ENCODE results near the gene NES.
A peak's percentile ranks its signal among the peaks of the same experiment; 100 is the strongest.

The NES gene

DNA sequence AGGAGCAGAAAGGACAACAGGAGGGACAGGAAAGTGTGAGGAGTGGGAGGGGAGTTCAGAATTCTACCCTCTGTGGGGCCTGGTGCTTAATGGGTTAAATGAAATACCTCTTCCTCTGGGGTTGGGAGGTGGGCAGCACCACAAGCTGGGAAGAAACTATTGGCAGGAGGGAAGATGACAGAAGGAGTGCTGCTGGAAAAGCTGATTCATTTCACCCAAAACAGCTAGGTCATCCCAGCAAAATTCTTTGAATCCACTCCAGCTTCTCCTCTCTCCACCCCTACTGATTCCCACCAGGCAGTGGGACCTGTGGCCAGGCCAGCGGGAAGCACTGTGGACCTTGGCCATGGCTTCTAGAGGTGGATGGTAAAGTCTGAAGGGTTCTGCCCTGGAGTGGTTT is 22.5 kb downstream of the NES start:
- no peaks in the 10 kb centered on the region for H3K9me3 Mint-ChIP-seq
- H3K4me3 Mint-ChIP-seq, result no peak overlapping the region
- no peak overlapping the region for H3K27ac Mint-ChIP-seq
- H3K36me3 Mint-ChIP-seq (ENCODE audit: low read depth), result no peaks in the 10 kb centered on the region
- H3K4me1 Mint-ChIP-seq (ENCODE audit: low read depth), result peaks cover 23% of the 10 kb centered on the region
- H3K27me3 Mint-ChIP-seq, result peaks cover 64% of the 10 kb centered on the region

GRCh38 chr1:156652992-156653355 is 24.2 kb downstream of the NES start:
- peaks cover 14% of the 10 kb centered on the region for H3K4me1 Mint-ChIP-seq (ENCODE audit: low read depth)
- no peak overlapping the region for H3K27ac Mint-ChIP-seq
- H3K27me3 Mint-ChIP-seq, result peaks cover 80% of the 10 kb centered on the region
- H3K4me3 Mint-ChIP-seq, result no peak overlapping the region
- no peaks in the 10 kb centered on the region for H3K36me3 Mint-ChIP-seq (ENCODE audit: low read depth)
- no peaks in the 10 kb centered on the region for H3K9me3 Mint-ChIP-seq

- Mint-ChIP-seq H3K27me3 (peaks cover 82% of the 10 kb centered on the region), H3K4me1 (ENCODE audit: low read depth) (peaks cover 9% of the 10 kb centered on the region), H3K27ac (no peak overlapping the region)
Observed at GRCh38 chr1:156652131-156652991, 24.8 kb downstream of the NES start.

DNA sequence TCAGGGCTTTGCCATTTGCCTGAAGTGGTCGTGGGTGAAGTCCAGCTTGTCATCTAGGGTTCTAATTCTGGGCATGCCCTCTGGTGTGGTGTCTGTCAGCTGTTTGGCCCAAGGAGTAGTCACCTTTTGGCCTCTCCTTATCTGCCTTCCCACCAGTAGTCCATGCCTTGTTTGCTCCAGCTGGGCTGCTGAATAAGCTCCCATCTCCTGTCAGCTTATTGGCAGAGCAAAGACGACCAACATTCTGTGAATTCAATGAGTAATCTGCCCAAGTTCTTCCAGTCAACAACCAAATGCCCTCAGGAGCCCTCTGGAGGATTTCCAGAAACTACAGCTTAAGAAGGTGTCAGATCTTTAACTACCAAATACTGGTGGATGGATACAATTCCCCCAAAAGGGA is 28.3 kb downstream of the NES start:
- Mint-ChIP-seq H3K4me1 (ENCODE audit: low read depth) (no peaks in the 10 kb centered on the region), H3K27ac (no peak overlapping the region), H3K36me3 (ENCODE audit: low read depth) (no peaks in the 10 kb centered on the region), H3K27me3 (peaks cover 80% of the 10 kb centered on the region), H3K4me3 (no peak overlapping the region), H3K9me3 (no peaks in the 10 kb centered on the region)

More at GRCh38 chr1:156652131-156652991, 24.8 kb downstream of the NES start:
- H3K4me3 Mint-ChIP-seq, result no peak overlapping the region
- no peaks in the 10 kb centered on the region for H3K36me3 Mint-ChIP-seq (ENCODE audit: low read depth)
- no peaks in the 10 kb centered on the region for H3K9me3 Mint-ChIP-seq

DNA sequence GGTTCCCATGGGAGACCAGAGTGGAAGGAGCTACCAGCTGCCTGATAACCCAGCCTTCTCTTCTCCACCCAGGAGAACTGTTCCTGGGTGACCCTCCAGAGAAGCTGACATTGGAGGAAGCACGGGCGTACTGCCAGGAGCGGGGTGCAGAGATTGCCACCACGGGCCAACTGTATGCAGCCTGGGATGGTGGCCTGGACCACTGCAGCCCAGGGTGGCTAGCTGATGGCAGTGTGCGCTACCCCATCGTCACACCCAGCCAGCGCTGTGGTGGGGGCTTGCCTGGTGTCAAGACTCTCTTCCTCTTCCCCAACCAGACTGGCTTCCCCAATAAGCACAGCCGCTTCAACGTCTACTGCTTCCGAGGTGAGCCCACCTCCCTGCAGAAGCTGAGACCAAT is 28.7 kb downstream of the NES start:
- no peak overlapping the region for H3K27ac Mint-ChIP-seq
- H3K9me3 Mint-ChIP-seq, result no peaks in the 10 kb centered on the region
- H3K36me3 Mint-ChIP-seq (ENCODE audit: low read depth), result no peaks in the 10 kb centered on the region
- peaks cover 79% of the 10 kb centered on the region for H3K27me3 Mint-ChIP-seq
- H3K4me1 Mint-ChIP-seq (ENCODE audit: low read depth), result peaks cover 4% of the 10 kb centered on the region
- H3K4me3 Mint-ChIP-seq, result no peak overlapping the region

DNA sequence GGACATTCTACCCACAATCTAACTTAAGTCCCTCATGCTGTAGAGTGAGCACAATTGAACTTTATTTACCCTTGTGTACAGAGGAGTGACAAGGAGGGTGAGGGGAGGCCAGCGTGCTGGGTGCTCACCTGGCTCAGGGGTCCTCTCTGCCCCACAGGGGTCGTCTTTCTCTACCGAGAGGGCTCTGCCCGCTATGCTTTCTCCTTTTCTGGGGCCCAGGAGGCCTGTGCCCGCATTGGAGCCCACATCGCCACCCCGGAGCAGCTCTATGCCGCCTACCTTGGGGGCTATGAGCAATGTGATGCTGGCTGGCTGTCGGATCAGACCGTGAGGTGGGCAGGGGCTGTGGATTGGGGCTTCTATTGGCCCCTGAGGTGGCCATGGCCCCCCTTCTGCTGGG is 29.9 kb downstream of the NES start:
- Mint-ChIP-seq H3K4me3 (no peak overlapping the region), H3K4me1 (ENCODE audit: low read depth) (peaks cover 13% of the 10 kb centered on the region), H3K36me3 (ENCODE audit: low read depth) (no peaks in the 10 kb centered on the region), H3K27ac (no peak overlapping the region), H3K9me3 (no peaks in the 10 kb centered on the region), H3K27me3 (peaks cover 79% of the 10 kb centered on the region)

DNA sequence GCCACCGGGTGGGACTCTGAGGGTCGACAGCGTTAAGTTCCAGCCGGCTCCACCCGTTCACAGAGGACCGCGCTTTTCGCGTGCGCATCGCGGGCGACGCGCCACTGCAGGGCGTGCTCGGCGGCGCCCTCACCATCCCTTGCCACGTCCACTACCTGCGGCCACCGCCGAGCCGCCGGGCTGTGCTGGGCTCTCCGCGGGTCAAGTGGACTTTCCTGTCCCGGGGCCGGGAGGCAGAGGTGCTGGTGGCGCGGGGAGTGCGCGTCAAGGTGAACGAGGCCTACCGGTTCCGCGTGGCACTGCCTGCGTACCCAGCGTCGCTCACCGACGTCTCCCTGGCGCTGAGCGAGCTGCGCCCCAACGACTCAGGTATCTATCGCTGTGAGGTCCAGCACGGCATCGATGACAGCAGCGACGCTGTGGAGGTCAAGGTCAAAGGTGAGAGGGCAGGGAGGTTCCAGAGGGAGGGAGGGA is 30.4 kb downstream of the NES start:
- Mint-ChIP-seq H3K4me3 (no peak overlapping the region), H3K4me1 (ENCODE audit: low read depth) (peaks cover 15% of the 10 kb centered on the region), H3K27ac (no peak overlapping the region), H3K36me3 (ENCODE audit: low read depth) (no peaks in the 10 kb centered on the region), H3K27me3 (peaks cover 76% of the 10 kb centered on the region), H3K9me3 (no peaks in the 10 kb centered on the region)

- Mint-ChIP-seq H3K27ac (no peak overlapping the region), H3K9me3 (no peaks in the 10 kb centered on the region), H3K36me3 (ENCODE audit: low read depth) (no peaks in the 10 kb centered on the region), H3K4me1 (ENCODE audit: low read depth) (peaks cover 25% of the 10 kb centered on the region), H3K27me3 (peaks cover 81% of the 10 kb centered on the region), H3K4me3 (no peak overlapping the region)
Observed at GRCh38 chr1:156645666-156646065, 31.5 kb downstream of the NES start.

DNA sequence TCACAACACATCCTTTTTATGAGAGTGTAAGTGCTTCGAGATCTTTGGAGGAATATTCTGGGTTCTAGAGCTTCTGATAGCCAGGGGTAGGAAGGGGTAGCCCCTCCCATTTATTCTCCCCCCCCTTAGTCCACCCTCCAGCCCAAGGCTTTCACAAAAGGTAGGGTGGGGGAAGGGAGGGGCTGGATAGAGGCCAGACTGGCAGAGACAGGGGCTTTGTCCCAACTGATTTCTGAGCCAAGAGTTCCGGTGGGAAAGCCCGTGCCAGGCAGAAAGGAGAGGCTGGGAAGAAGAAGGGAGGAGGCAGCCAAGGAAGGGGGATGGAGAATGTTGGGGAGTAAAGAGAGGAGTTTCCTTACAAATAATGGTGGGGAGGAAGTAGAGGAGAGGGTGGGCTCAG is 32.2 kb downstream of the NES start:
- peaks cover 82% of the 10 kb centered on the region for H3K27me3 Mint-ChIP-seq
- H3K9me3 Mint-ChIP-seq, result no peaks in the 10 kb centered on the region
- no peak overlapping the region for H3K27ac Mint-ChIP-seq
- peaks cover 25% of the 10 kb centered on the region for H3K4me1 Mint-ChIP-seq (ENCODE audit: low read depth)
- H3K36me3 Mint-ChIP-seq (ENCODE audit: low read depth), result no peaks in the 10 kb centered on the region
- H3K4me3 Mint-ChIP-seq, result no peak overlapping the region

- no peaks in the 10 kb centered on the region for H3K9me3 Mint-ChIP-seq
- no peaks in the 10 kb centered on the region for H3K36me3 Mint-ChIP-seq (ENCODE audit: low read depth)
- H3K27ac Mint-ChIP-seq, result no peak overlapping the region
- no peak overlapping the region for H3K4me3 Mint-ChIP-seq
- peaks cover 25% of the 10 kb centered on the region for H3K4me1 Mint-ChIP-seq (ENCODE audit: low read depth)
- H3K27me3 Mint-ChIP-seq, result peaks cover 85% of the 10 kb centered on the region
Observed at GRCh38 chr1:156644640-156645039, 32.6 kb downstream of the NES start.

- Mint-ChIP-seq H3K27ac (no peak overlapping the region), H3K27me3 (peaks cover 85% of the 10 kb centered on the region), H3K36me3 (ENCODE audit: low read depth) (no peaks in the 10 kb centered on the region), H3K9me3 (no peaks in the 10 kb centered on the region), H3K4me3 (no peak overlapping the region), H3K4me1 (ENCODE audit: low read depth) (peaks cover 25% of the 10 kb centered on the region)
Observed at GRCh38 chr1:156644146-156644545, 33.1 kb downstream of the NES start.

- no peaks in the 10 kb centered on the region for H3K36me3 Mint-ChIP-seq (ENCODE audit: low read depth)
- H3K4me1 Mint-ChIP-seq (ENCODE audit: low read depth), result peaks cover 25% of the 10 kb centered on the region
- H3K9me3 Mint-ChIP-seq, result no peaks in the 10 kb centered on the region
- H3K27me3 Mint-ChIP-seq, result peaks cover 85% of the 10 kb centered on the region
- H3K4me3 Mint-ChIP-seq, result no peak overlapping the region
- H3K27ac Mint-ChIP-seq, result no peak overlapping the region
Observed at GRCh38 chr1:156643778-156644092, 33.5 kb downstream of the NES start.

DNA sequence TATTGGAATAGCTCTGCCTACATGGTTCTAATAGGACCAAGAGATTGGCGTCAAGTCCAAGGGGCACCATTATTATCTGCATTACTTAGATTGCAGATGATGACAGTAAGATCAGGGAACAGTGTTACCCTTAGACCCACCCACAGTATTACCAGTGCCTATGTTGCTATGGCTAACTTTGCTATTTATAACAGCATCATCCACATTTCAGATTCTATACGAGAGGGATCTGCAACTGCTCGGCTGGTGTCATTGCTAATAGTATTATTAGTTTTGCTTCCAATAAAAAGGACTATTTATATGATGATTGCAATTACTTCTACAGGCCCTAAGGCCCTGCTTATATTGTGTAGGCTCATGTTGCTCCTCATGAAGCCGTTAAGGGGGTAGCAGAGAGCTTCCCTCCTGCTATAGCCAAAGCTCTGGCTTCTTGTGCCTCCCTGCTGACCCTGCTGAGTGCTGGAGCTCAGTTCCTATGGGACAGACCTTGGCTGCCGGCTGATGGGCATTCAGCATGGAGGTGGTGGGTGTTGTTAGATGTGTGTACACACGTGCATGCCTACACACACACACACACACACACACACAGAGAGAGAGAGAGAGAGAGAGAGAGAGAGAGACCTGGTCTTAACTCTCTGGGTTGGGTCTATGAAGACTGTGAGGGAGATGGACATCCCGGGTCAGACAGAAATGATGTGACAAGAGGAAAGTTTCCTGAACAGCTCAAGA is 34.0 kb downstream of the NES start:
- H3K27ac Mint-ChIP-seq, result no peak overlapping the region
- peaks cover 86% of the 10 kb centered on the region for H3K27me3 Mint-ChIP-seq
- H3K9me3 Mint-ChIP-seq, result no peaks in the 10 kb centered on the region
- no peak overlapping the region for H3K4me3 Mint-ChIP-seq
- peaks cover 25% of the 10 kb centered on the region for H3K4me1 Mint-ChIP-seq (ENCODE audit: low read depth)
- no peaks in the 10 kb centered on the region for H3K36me3 Mint-ChIP-seq (ENCODE audit: low read depth)

GRCh38 chr1:156642265-156643048 is 34.8 kb downstream of the NES start:
- peaks cover 87% of the 10 kb centered on the region for H3K27me3 Mint-ChIP-seq
- H3K4me3 Mint-ChIP-seq, result peak overlapping the region; percentile 28
- H3K9me3 Mint-ChIP-seq, result no peaks in the 10 kb centered on the region
- no peaks in the 10 kb centered on the region for H3K36me3 Mint-ChIP-seq (ENCODE audit: low read depth)
- H3K4me1 Mint-ChIP-seq (ENCODE audit: low read depth), result peaks cover 25% of the 10 kb centered on the region
- H3K27ac Mint-ChIP-seq, result no peak overlapping the region

DNA sequence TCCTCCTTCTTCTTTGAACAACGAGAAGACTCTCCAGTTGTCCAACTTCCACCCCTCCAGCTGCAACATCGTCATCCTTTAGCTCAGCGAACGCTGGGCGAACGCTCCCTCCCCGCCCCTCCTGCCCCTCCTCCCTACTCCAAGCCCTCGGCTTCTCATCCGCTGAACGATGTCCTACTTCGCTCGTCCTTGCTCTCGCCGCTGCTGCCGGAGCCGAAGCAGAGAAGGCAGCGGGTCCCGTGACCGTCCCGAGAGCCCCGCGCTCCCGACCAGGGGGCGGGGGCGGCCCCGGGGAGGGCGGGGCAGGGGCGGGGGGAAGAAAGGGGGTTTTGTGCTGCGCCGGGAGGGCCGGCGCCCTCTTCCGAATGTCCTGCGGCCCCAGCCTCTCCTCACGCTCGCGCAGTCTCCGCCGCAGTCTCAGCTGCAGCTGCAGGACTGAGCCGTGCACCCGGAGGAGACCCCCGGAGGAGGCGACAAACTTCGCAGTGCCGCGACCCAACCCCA is 35.4 kb downstream of the NES start, which contains the start of gene BCAN:
TSS of gene BCAN (plus strand) at position 357 of the 504 bp plus-strand sequence. CDS start 3,938 bp downstream, outside the sequence.
- peak within 1 kb of the TSS; percentile 47 for H3K4me3 Mint-ChIP-seq
- no peaks in the 10 kb centered on the region for H3K36me3 Mint-ChIP-seq (ENCODE audit: low read depth)
- no peak within 1 kb of the TSS for H3K27ac Mint-ChIP-seq
- peaks cover 25% of the 10 kb centered on the region for H3K4me1 Mint-ChIP-seq (ENCODE audit: low read depth)
- H3K27me3 Mint-ChIP-seq, result peaks cover 81% of the 10 kb centered on the region
- H3K9me3 Mint-ChIP-seq, result no peaks in the 10 kb centered on the region

Measured in stimulated activated naive CD8-positive, alpha-beta T cell treated with anti-CD3 and anti-CD28 coated beads, Interleukin-15, Interleukin-2, amounts not matched to agents 100 ng/mL and 50 ng/mL, for 24 hours (primary cell).